Fibroblast of skin of left quadriceps (primary cell): Measurements from ENCODE around the gene RNF40.

Experiments
- DNase-seq, 2 experiments: peaks; one replicate each; pipeline ENCODE4 v3.0.0-alpha.2; 2013; ENCODE audit warnings: low read depth in 2 of 2

Gene RNF40

DNA sequence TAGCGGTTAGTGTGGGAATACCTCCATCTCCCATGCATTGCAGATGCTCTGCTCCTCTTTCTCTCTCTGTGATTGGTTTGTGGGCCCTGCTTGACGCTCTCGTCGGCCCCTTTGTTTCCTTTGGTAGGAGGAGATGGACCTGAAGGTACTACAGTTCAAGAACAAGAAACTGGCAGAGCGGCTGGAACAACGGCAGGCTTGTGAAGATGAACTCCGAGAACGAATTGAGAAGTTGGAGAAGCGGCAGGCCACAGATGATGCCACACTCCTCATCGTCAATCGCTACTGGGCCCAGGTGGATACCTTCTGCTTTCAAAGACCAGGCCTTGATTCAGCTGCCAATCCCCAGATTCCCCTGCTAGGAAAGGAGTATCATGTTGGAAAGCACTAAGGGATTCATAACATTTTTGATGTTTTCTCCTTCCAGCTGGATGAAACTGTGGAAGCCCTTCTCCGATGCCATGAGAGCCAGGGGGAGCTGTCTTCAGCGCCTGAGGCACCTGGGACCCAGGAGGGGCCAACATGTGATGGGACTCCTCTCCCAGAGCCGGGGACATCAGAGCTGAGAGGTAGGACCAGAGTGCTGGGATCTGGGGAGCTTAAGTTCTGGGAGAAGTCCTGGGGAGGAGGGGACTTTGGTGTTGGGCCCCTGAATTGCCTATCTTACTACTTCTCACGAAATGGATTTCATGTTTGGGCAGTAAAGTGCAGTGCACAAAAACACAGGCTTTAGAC, 1.0 kb downstream of the RNF40 start:
- no peak for DNase-seq

DNA sequence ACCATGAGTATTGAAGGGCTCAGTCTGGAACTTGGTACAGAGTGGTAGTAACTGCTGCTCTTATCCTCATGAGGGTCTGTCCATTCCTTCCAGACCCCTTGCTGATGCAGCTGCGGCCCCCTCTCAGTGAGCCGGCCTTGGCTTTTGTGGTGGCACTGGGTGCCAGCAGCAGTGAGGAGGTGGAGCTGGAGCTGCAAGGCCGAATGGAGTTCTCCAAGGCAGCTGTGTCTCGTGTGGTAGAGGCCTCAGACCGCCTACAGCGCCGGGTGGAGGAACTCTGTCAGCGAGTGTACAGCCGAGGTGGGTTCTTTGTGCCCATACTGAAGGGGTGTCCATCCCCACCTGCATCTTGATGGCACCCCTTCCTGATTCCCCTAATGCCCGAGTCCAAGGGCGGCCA, 2.0 kb downstream of the RNF40 start:
- DNase-seq: no peak

DNA sequence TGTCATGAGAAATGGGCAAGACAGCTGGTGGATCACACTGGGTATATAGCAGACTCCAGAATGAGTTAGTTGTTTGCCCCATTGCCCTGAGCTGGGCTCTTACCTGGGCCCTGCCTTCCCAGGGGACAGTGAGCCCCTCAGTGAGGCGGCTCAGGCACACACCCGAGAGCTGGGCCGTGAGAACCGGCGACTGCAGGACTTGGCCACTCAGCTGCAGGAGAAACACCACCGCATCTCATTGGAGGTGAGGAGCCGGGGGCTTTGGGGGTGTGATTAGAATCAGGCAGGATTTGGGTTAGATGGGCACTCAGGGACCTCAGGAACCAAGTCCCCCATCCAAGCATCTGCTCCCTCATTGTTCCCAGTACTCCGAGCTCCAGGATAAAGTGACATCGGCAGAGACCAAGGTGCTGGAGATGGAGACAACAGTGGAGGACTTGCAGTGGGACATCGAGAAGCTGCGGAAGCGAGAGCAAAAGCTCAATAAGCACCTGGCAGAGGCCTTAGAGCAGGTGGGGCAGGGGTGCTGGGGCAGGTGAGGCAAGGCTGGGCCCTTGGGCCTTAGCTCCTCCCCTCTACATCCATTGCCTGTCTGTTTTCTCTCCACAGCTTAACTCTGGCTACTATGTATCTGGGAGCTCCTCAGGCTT, 2.8 kb downstream of the RNF40 start:
- DNase-seq: no peak

- no peak for DNase-seq
Observed at GRCh38 chr16:30766206-30766932, 4.2 kb downstream of the RNF40 start.

- DNase-seq: no peak
Observed at GRCh38 chr16:30766933-30767284, 4.8 kb downstream of the RNF40 start.

DNA sequence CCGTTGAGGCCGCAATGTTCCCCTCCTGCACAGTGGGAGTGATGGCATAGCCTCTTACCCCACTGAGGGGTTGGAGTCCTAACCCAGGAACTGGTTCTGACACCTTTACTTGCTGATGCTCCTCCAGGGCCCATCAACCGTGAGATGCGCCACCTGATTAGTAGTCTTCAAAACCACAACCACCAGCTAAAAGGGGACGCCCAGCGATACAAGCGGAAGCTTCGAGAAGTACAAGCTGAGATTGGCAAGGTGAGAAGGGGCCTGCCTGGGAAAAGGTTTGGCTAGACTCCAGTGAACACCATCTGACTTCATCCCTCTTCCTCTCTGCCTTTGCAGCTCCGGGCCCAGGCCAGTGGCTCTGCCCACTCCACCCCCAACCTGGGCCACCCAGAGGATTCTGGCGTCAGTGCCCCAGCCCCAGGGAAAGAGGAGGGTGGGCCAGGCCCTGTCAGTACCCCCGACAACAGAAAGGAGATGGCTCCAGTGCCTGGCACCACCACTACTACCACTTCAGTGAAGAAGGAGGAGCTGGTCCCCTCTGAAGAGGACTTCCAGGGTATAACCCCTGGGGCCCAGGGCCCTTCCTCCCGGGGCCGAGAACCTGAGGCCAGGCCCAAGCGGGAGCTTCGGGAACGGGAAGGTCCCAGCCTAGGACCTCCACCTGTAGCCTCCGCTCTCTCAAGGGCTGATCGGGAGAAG, 5.8 kb downstream of the RNF40 start:
- DNase-seq: no peak

DNA sequence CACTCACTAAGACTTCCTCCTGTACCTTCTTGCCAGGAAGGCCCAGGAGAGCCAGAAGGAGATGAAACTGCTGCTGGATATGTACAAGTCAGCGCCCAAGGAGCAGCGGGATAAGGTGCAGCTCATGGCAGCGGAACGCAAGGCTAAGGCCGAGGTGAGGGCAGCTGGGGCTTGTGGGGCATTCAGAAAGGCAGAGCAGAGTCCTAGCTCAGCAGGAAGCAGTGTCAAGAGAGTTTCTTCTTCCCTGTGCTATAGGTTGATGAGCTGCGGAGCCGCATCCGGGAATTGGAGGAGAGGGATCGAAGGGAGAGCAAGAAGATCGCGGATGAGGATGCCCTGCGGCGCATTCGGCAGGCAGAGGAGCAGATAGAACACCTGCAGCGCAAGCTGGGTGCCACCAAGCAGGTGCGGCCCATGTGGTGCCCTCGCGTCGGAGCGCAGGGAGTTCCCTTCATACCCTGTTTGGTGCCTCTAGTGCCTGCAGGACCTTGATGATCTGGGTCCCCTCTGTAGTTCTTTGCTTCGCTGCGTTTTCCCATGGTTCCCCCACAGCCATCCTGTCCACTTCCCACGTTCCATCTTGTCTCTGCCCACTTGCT, 6.6 kb downstream of the RNF40 start:
- DNase-seq: no peak

- no peak for DNase-seq
Observed at GRCh38 chr16:30769379-30770089, 7.4 kb downstream of the RNF40 start.

GRCh38 chr16:30771726-30772125, 9.6 kb downstream of the RNF40 start:
- DNase-seq: no peak

- DNase-seq: no peak
Observed at GRCh38 chr16:30773826-30774225, 11.7 kb downstream of the RNF40 start.

- no peak for DNase-seq
Observed at GRCh38 chr16:30774367-30775130, 12.4 kb downstream of the RNF40 start.

GRCh38 chr16:30775131-30775391, 12.9 kb downstream of the RNF40 start:
- DNase-seq: no peak

GRCh38 chr16:30775392-30776188, 13.5 kb downstream of the RNF40 start:
- DNase-seq: peak; percentile 52 to 56

GRCh38 chr16:30777591-30778297, 15.6 kb downstream of the RNF40 start:
- DNase-seq: no peak

- DNase-seq: no peak
Observed at GRCh38 chr16:30778549-30779244, 16.6 kb downstream of the RNF40 start.

DNA sequence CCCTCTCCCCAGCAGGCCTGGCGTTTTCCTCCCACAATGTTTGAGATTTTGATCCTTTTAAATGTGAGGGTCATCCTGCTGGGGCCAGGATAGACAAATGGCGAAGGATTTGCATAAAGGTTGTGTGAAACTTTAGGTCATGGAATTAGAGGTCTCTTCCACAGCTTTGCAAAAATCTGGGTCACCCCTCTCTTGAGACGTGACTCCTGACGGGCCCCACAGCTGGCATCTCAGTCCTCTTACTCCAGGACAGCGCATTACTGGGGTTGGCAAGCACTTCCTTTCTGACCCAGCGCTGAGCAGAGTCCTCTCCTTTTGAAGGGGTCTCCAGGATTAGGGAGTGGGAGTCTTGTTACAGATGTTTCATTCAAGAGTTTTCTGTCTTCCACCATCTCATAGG, 17.5 kb downstream of the RNF40 start:
- no peak for DNase-seq

- DNase-seq: no peak
Observed at GRCh38 chr16:30780021-30780420, 17.9 kb downstream of the RNF40 start.

DNA sequence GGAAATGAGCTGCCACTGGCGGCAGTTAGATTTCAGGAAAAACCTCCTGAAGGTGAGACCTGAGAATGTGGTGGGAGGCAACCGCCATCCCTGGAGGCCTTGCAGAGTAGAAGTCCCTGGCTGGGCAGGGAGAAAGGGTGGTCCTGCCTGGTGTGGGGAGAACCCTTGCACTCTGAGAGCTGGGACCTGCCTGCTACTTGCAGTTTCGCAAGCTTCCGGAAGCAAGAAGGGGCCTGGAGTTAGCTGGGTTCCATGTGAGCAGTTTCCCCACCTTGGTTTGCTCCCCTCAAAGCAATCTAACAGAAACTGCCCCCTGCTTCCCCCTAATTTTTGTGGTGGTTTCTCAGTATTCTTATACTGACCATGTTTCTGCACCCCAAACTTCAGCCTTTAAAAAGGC, 18.4 kb downstream of the RNF40 start:
- DNase-seq: no peak
